Measurements from ENCODE around the gene LCOR. TPM values are rescaled to one million over a fixed set of nuclear protein-coding genes. Genes with fewer than 3 reads are reported as not detected.

LCOR gene
- total RNA-seq, 4 donors from 2014 or later = 61.9 to 133 (median 81.2) TPM

DNA sequence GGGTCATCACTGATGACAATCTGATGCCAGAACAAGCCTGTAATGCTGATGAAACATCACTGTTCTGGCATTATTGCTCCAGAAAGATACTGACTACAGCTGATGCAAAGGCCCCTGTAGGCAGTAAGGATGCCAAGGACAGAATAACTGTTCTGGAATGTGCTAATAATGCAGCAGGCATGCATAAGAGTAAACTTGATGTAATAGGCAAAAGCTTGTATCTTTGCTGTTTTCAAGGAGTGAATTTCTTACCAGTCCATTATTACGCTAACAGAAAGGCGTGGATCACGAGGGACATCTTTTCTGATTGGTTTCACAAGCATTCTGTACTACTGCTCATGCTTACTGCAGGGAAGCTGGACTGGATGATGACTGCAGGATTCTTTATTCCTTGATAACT lies 18.7 kb downstream of the LCOR start:
- Histone ChIP-seq H3K36me3 (peaks cover 0 to 3% (median 0%) of the 10 kb centered on the region in 3 donors), H3K27me3 (no peaks in the 10 kb centered on the region), H3K4me1 (no peaks in the 10 kb centered on the region), H3K9me3 (no peaks in the 10 kb centered on the region), H3K27ac (peak overlapping the region in 1 of 4 donors; percentile 27), H3K4me3 (no peak overlapping the region)
- DNase-seq = no peak
- no peak for TF ChIP-seq CTCF (IDR thresholded peaks at IDR 0.05)
- no peak for TF ChIP-seq POLR2A (IDR thresholded peaks at IDR 0.05)

DNA sequence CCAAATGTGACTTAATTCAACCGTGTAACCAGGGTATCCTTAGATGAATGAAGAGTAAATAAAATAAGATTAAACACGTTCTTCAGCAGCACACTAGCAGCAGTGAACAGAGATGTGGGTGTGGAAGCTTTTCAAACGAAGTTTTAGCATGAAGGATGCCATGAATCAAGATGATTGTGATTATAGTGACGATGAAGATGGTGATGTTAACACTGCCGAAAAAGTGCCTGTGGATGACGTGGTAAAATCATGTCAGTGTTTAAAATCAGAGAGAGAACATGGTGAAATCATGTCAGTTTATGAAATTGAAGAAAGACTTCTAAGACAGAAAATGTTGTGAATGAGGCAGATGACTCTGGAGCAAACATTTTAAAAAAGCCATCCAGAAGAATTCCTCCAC lies 19.2 kb downstream of the LCOR start:
- Histone ChIP-seq H3K27ac (peak overlapping the region in 1 of 4 donors; percentile 27), H3K9me3 (no peaks in the 10 kb centered on the region), H3K4me1 (peaks cover 0 to 3% (median 0%) of the 10 kb centered on the region in 4 donors), H3K36me3 (peaks cover 0 to 3% (median 0%) of the 10 kb centered on the region in 3 donors), H3K4me3 (no peak overlapping the region), H3K27me3 (no peaks in the 10 kb centered on the region)
- DNase-seq = no peak
- TF ChIP-seq CTCF (IDR thresholded peaks at IDR 0.05) = no peak
- no peak for TF ChIP-seq POLR2A (IDR thresholded peaks at IDR 0.05)

GRCh38 chr10:96856317-96856716 lies 24.2 kb downstream of the LCOR start:
- H3K4me3 ChIP-seq = no peak overlapping the region
- peaks cover 0 to 18% (median 0%) of the 10 kb centered on the region in 4 donors for H3K4me1 ChIP-seq
- H3K27ac ChIP-seq = no peak overlapping the region
- TF ChIP-seq POLR2A (IDR thresholded peaks at IDR 0.05) = no peak
- TF ChIP-seq CTCF (IDR thresholded peaks at IDR 0.05) = no peak
- H3K9me3 ChIP-seq = no peaks in the 10 kb centered on the region
- H3K27me3 ChIP-seq = no peaks in the 10 kb centered on the region
- H3K36me3 ChIP-seq = peaks cover 0 to 8% (median 0%) of the 10 kb centered on the region in 3 donors
- no peak for DNase-seq

- peaks cover 0 to 14% (median 0%) of the 10 kb centered on the region in 3 donors for H3K36me3 ChIP-seq
- no peak for DNase-seq
- H3K4me3 ChIP-seq = no peak overlapping the region
- no peak for TF ChIP-seq POLR2A (IDR thresholded peaks at IDR 0.05)
- no peak for TF ChIP-seq CTCF (IDR thresholded peaks at IDR 0.05)
- no peaks in the 10 kb centered on the region for H3K27me3 ChIP-seq
- peaks cover 0 to 18% (median 0%) of the 10 kb centered on the region in 4 donors for H3K4me1 ChIP-seq
- H3K27ac ChIP-seq = no peak overlapping the region
- no peaks in the 10 kb centered on the region for H3K9me3 ChIP-seq
Observed at GRCh38 chr10:96857301-96858012, 25.4 kb downstream of the LCOR start.

GRCh38 chr10:96858038-96858705 lies 26.1 kb downstream of the LCOR start:
- H3K27ac ChIP-seq = no peak overlapping the region
- H3K4me3 ChIP-seq = no peak overlapping the region
- H3K4me1 ChIP-seq = peaks cover 0 to 19% (median 0%) of the 10 kb centered on the region in 4 donors
- no peaks in the 10 kb centered on the region for H3K9me3 ChIP-seq
- TF ChIP-seq POLR2A (IDR thresholded peaks at IDR 0.05) = no peak
- TF ChIP-seq CTCF (IDR thresholded peaks at IDR 0.05) = no peak
- H3K27me3 ChIP-seq = no peaks in the 10 kb centered on the region
- DNase-seq = no peak
- H3K36me3 ChIP-seq = peaks cover 0 to 14% (median 0%) of the 10 kb centered on the region in 3 donors

Measured in Peyer's patch (tissue), 4 donors.